Activated gamma-delta T cell treated with anti-CD3 and anti-CD28 coated beads, Interleukin-2, amount 50 U/mL, for 16 hours (primary cell): Measurements from ENCODE around the gene THAP11.

Source experiments
- DNase-seq: peaks from one replicate; pipeline ENCODE4 v3.0.0-alpha.2; 2020; ENCODE audit warnings: low read depth

Gene THAP11

DNA sequence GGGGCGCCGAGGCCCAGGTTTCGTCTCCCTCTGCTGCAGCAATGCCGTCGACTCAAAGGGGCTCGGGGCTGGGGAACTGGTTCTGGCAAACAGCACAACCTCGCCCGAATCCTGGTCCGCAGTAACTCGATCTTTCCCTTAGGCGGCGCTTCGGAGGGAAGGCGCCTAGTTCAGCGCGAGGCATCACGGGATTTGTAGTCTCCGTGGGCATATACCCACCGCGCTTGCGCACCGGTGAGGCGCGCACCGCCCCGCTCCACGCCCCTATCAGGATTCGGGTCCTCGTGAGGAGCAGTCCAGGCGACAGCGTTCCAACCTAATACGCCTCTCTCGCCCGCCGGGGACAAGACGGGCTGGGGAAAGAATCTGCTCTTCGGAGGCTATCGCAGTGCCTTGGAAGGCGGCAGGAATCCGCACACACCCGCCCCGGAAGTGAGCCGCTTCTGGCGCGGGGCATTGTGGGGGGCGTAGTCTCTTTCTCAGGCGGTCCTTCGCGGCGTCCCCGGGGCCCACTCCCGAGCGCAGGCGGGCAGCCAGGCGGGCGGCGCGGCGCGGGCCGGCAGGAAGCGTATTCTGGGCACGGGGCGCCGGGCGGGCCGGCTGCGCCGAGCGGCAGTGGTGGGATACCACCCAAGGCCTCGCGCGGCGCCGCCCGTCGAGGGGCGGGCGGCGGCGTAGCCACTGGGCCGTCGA, at the start of gene THAP11:
Gene THAP11 (plus strand): TSS at position 505 of the 693 bp plus-strand sequence. CDS start 235 bp downstream, outside the sequence.
- peak; percentile 91 for DNase-seq

DNA sequence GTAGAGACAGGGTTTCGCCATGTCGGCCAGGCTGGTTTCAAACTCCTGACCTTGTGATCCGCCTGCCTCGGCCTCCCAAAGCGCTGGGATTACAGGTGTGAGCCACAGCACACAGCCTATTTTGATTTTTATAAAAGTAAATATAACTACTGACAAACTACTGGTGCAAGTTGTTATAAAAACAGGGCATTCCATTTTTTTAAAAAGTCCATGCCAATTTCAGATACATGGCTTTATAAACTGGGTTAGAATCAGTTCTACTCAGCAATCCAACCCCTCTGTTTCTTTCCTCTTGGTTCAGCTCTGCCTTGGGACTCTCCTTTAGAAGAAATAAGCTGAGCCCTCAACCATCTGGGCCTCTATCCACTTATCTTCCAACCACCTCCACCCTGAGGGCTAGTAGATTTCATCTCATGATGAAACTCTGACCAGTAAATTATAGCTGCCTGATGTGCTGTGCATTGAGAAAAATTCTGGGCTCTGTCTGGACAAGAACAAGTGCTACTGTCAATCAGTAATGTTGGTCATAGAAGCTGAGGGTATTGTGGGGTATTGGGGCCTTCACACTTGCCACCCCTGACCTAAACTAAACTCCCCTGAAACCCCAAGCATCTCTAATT, 45.9 kb upstream of the THAP11 start:
- DNase-seq = no peak

- DNase-seq = no peak
Observed at GRCh38 chr16:67800338-67800926, 41.7 kb upstream of the THAP11 start.

- no peak for DNase-seq
Observed at GRCh38 chr16:67801241-67801640, 40.9 kb upstream of the THAP11 start.

GRCh38 chr16:67801883-67802282, 40.2 kb upstream of the THAP11 start:
- DNase-seq = no peak

- DNase-seq = no peak
Observed at GRCh38 chr16:67803894-67804293, 38.2 kb upstream of the THAP11 start.

GRCh38 chr16:67804853-67805542, 37.1 kb upstream of the THAP11 start:
- no peak for DNase-seq

- DNase-seq = no peak
Observed at GRCh38 chr16:67805718-67806427, 36.2 kb upstream of the THAP11 start.

- DNase-seq = peak; percentile 93
Observed at GRCh38 chr16:67806428-67807147, 35.5 kb upstream of the THAP11 start, which contains the start of the genes RANBP10 and TSNAXIP1. Gene RANBP10, minus strand, starts transcription at chr16:67806560. Its CDS starts 24 bp downstream, at chr16:67806536. Gene TSNAXIP1, plus strand, starts transcription at chr16:67806889. Its CDS starts 261 bp downstream, at chr16:67807150.

- no peak for DNase-seq
Observed at GRCh38 chr16:67807148-67807682, 34.9 kb upstream of the THAP11 start.

DNA sequence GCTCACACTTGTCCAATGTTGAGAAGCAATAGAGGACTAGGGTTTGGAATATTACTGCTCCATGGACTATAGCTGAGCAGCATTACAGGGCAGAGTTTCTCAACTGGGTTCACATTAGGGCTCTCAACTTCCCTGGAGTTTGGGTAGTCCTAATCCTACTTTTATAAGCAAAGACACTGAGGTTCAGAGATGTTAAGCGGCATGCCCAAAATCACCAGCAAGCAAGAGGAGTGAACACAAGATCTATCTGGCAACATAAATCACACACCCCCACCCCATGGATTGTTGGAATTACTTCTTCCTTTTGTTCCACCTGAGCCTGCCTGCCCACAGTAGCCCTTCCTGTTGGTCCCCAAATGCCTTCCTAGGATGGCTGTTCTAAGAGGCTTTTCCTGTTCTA, 30.2 kb upstream of the THAP11 start:
- DNase-seq = no peak

DNA sequence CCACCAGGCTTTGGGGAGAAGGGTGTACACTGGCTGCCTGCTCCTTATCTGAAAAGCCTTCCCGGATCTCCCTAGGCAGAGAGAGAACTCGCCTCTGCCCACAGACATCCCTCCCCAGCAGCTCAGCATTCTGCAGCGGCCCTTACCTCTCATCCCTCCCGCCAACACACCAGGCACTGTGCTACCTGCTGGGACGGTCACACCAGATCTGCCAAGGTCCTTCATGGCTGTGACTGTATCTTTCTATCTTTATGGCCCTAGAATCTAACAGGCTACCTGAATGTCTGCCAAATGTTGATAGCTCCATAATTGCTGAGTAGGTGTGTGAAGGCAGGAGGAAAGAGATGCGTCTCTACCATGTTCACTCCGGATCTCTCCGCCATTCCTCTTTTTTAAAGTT, 27.6 kb upstream of the THAP11 start:
- DNase-seq = no peak

DNA sequence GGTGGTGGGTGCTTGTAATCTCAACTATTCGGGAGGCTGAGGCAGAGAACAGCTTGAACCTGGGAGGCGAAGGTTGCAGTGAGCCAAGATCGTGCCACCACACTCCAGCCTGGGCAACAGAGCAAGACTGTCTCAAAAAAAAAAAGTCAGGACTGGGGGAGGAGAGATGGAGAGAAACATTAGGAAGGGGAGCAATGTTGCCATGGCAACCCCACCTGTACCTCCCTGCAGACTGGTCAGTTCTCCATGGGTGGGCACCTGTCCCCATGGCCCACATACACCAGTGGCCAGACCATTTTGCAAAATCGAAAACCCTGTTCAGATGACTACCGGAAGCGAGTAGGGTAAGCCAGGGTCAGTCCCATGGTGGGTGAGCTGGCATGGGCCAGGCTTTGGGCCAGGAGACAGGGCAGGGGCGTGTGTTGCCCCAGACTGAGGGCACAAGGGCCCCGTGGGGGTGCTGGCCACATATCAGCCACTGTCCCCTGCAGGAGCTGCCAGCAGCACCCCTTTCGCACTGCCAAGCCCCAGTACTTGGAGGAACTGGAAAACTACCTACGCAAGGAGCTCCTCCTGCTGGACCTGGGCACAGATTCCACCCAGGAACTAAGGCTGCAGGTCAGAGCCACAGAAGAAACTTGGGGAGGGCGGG, 21.4 kb upstream of the THAP11 start:
- no peak for DNase-seq

DNA sequence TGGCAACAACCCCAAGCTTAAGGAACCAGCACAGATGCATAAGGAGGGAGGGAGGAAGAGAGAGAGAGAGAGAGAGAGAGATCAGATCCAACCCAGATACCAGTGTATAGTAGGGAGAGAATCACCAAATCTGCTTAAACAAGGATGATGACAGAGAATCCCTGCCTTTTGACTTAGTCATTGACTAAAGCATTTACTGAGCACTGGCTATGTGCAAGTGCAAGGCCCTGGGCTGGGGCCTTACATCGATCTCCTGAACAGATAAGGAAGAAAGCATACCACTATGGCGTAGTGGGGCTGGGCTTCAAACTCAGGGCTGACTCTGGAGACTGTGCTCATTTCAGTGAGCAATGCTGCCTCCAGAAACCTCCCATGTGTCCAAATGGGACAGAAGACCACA, 19.6 kb upstream of the THAP11 start:
- DNase-seq = no peak

DNA sequence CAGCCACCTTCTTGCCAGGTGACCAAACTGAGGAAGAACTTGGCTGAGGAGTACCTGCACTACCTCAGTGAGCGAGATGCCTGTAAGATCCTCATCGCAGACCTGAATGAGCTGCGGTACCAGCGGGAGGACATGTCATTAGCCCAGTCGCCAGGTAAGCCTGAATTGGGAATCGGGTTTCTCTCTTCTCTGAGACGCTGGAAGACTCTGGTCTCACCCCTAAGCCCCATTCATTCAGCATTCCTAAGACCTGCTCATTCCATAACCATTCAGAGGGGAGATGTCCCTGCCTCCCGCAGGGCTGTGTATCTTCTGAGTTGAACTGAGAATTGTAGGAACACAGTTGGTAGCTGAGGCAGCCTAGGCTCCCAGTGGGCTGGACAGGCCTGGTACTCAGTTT, 17.0 kb upstream of the THAP11 start:
- no peak for DNase-seq

DNA sequence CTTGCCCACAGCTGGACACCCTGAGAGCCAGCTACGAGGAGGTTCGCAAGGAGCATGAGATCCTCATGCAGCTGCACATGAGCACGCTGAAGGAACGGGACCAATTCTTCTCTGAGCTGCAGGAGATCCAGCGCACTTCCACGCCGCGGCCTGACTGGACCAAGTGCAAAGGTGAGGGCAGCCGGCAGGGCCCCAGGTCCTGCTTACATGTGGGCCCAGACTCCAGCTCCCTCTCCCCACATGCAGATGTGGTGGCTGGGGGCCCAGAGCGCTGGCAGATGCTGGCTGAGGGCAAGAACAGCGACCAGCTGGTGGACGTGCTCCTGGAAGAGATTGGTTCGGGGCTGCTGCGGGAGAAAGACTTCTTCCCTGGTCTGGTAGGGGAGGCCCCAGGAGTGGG, 16.2 kb upstream of the THAP11 start:
- DNase-seq = no peak

DNA sequence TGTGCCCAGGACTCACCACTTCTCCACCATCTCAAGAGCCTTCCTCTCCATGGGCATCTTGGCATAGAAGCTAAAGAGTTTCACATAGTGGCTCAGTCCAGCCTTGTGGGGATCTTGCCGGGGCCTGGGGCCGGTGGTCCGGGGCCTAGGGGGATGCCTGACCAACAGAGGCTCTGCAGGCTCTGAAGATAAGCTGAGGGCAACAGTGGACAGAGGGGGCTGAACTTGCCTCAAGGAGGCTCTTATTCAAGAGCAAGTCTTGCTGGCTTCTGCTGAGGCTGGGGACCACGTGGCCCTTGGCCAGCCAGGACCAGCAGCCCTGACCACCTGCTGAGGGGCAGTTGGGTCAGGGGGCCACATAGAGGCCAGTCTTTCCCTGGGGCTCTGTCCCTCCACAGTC, 13.5 kb upstream of the THAP11 start:
- DNase-seq = no peak

DNA sequence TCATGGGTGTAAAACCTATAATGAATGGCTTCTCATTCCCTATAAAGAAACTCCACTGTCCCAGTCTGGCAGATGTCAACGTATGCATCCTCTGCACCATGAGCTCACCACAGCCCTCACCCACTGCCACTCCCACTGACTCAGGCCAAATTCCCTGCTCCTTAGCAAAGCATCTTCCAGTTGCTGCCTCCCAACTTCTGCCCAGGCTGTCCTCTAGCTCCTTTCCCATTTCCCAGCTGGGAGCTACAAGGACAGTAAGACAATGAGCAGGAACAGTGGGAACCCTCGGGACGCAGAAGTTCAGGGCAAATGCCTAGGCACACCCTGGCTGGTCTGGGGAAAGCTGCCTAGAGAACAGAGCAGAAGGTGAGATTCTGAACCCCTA, 9.1 kb upstream of the THAP11 start:
- DNase-seq = no peak

DNA sequence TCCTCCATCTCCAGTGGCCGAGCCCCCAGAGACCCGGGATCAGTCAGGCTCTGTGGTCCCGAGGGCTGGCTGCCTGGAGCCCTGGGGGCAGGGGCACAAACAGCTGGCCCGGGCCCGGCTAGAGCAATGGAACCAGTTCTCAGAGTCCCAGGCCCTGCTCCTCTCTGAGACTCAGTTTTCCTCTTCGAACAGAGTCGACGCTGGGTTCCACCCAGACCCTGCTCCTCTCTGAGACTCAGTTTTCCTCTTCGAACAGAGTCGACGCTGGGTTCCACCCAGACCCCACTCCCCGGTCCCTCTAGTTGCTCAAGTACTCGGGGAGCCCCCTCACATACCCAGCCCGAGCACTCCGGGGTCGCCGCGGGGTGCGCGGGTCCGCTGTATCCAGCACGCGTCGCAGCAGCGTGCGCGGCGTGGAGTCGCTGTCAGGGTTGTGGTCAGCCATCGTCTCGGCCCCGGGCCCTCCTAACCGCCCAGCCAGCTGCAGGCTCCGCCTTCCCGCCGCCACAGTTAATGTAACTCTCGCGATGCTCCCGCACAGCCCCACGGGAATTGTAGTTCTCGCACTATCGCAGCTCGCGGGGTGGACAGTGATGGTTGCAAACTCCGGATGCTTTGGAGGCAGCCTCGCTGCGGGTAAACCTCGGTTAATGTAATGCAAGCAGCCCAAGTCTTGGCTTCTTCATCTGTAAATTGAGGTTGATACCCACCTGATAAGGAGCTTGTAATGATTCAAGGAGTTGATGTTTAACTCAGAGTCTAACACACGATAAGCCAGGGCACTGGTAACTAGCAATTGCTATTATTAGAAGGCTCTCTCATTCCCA, 8.5 kb upstream of the THAP11 start:
- peak; percentile 89 for DNase-seq

DNA sequence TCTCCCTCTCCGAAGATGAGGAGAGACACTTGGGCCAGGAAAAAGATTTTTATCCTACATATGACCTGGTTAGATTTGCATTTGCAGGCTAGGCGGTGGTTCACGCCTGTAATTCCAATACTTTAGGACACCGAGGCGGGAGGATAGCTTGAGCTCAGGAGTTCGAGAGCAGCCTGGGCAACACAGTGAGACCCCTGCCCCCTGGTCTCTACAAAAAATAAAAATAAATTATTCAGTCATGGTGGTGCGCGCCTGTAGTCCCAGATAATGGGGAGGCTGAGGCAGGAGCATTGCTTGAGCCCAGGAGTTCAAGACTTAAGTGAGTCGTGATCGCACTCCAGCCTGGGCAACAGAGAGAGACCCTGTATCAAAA, 7.9 kb upstream of the THAP11 start:
- DNase-seq = no peak
